SIG-M5 treated with dmso at 0.1 percent for 504 hours (cell line): ENCODE measurements around the gene TAF1A.
A peak's percentile ranks its signal among the peaks of the same experiment; 100 is the strongest.

Experiments
- DNase-seq: peaks from one replicate; lab custom pipeline; 2025; ENCODE audit not compliant: unreplicated experiment; lab: John Stamatoyannopoulos, UW

TAF1A gene

DNA sequence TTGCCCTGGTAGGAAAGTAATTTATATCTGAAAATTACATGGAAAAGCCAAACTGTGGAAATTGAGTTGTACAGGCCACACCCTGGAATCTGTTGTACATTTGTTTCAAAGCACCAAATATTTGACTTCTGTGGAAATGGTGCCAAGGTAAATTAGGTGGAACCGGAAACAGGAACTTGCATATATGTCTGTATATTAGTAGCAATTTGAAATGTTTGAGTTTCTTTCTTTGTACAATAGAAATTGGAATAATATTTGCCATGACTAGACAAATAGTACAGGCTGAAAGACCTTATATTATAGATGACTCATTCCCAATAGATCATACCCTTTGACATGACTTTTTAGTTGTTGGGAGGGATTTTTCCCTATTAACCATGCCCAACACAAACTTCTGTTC is 10.5 kb upstream of the TAF1A start:
- DNase-seq = no peak

- no peak for DNase-seq
These were observed 7.0 kb upstream of the TAF1A start for GRCh38 chr1:222596696-222597095.

DNA sequence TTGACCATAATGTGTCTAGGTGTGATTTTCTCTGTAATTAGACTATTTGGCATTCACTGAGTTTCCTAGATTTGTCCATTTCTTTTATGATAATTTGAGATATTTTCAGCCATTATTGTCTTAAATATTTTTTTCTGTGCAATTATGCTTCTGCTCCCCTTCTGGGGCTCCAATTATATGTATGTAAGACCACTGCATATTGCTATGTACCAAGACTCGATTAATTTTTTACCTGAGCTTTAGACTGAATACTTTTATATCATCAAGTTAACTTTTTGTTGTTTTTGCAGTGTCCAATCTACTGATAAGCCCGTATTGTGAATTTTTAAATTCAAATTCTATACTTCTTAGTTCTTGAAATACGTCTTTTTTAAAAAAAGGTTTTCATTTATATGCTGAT is 5.1 kb upstream of the TAF1A start:
- no peak for DNase-seq

DNA sequence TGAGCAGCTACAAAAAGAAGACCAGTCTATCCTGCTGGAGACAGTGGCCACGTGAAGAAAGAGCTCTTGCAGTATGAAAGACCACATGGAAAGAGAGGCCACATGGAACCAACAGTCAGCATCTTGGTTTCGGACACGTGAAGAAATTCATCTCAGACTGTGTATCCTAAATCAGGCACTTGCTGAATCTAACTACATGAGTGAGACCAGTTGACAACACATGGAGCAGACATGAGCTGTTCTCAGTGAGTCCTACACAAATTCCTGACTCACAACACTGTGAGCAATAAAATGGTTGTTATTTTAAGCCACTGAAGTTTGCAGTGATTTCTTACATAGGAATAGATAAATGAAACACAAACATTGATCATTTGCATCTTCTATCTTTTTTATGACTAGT is 2.4 kb upstream of the TAF1A start:
- no peak for DNase-seq

DNA sequence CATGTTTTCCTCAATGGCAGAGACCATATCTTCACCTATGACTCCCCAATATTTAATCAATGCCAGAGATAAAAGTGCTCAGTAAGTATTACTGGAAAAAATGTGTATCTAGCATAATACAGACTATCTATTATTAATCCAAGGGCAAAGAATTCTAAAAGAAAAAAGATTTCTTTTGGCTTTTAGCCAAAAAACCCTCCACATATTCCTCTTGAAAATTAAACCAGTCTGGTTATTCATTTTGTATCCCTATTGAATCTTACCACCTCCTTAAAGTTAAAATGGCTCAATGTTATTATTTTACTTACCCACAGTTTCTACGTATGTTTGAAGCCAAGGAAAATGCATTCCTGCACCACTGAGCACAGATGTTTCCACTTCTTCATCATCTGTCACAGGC is 1.6 kb downstream of the TAF1A start:
- DNase-seq = no peak

- no peak for DNase-seq
These were observed 2.9 kb downstream of the TAF1A start for GRCh38 chr1:222586842-222587241.

DNA sequence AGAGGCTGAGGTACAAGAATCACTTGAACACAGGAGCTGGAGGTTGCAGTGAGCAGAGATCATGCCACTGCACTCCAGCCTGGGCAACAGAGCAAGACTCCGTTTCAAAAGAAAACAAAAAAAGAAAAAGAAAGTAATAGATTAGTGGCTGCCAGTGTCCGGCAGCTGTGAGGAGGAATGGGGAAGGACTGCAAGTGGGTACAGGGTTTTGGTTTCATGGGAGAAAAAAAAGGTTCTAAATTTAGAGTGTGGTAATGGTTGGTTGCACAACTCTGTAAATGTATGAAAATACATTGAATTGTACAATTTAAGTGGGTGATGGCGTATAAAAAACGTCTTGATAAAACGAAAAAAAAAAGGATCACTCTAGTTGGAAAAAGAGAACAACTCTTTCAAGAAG is 6.7 kb downstream of the TAF1A start:
- DNase-seq = peak; percentile 91

GRCh38 chr1:222582099-222582774 is 7.5 kb downstream of the TAF1A start:
- no peak for DNase-seq

DNA sequence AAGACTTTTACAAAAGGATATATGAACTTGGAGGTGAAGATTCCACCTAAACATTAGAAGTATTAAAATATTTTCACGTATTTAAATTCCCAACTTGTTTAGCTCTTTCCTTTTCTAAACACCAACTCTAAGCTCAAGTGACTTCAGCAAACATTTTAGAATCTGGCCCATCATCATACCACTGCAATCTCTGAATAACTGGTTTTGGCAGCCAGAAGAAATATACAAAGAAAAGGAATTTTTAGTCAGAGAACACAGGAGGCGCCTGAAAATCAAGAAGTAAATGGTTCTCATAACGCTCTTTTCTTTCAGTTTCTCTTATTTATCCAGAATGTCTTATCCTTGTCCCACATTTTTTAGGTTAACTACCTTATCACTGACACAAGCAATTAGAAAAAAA is 10.4 kb downstream of the TAF1A start:
- DNase-seq = no peak

DNA sequence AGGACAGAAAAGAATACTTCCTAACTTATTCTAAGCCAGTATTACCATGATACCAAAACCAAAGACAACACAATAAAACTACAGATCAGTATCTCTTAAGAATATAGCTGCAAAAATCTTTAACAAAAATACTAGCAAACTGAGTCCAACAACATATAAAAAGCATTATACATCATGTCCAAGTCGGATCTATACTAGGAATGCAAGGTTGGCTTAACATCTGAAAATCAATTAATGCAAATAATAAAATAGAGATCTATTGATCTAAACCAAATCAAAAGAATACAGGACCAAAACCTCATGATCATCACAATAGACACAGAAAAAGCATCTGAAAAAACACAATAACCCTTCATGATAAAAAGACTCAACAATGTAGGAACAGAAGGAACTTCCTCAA is 18.9 kb downstream of the TAF1A start:
- no peak for DNase-seq

DNA sequence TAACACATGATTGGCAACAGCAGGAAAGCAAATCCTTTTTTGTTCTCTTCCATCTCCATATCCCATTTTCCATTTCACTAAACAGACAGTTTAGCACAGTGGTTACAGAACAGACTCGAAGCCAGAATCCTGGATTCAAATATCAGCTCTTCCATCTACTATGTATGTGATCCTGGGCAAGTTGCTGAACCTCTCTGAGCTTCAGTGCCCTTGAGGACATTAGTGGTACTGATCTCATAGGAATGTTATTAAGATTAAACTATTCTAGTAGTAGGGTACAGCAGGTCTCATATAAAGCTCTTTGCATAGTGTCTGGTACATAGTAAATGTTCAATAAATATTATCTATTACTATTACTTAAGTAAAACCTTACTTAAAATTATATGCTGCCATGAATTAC is 28.1 kb downstream of the TAF1A start:
- DNase-seq = no peak

- DNase-seq = no peak
These were observed 32.2 kb downstream of the TAF1A start for GRCh38 chr1:222557574-222557973.

- no peak for DNase-seq
These were observed 32.6 kb downstream of the TAF1A start for GRCh38 chr1:222557148-222557547.

GRCh38 chr1:222555992-222556615 is 33.6 kb downstream of the TAF1A start:
- DNase-seq = no peak

- no peak for DNase-seq
These were observed 35.6 kb downstream of the TAF1A start for GRCh38 chr1:222554177-222554576.

- no peak for DNase-seq
These were observed 36.9 kb downstream of the TAF1A start for GRCh38 chr1:222552882-222553281.

- no peak for DNase-seq
These were observed 41.6 kb downstream of the TAF1A start, which contains the start of gene HHIPL2 for GRCh38 chr1:222547944-222548671. Gene HHIPL2, minus strand, starts transcription at chr1:222548104. Its CDS starts 60 bp downstream, at chr1:222548044.

GRCh38 chr1:222547260-222547614 is 42.5 kb downstream of the TAF1A start:
- no peak for DNase-seq

DNA sequence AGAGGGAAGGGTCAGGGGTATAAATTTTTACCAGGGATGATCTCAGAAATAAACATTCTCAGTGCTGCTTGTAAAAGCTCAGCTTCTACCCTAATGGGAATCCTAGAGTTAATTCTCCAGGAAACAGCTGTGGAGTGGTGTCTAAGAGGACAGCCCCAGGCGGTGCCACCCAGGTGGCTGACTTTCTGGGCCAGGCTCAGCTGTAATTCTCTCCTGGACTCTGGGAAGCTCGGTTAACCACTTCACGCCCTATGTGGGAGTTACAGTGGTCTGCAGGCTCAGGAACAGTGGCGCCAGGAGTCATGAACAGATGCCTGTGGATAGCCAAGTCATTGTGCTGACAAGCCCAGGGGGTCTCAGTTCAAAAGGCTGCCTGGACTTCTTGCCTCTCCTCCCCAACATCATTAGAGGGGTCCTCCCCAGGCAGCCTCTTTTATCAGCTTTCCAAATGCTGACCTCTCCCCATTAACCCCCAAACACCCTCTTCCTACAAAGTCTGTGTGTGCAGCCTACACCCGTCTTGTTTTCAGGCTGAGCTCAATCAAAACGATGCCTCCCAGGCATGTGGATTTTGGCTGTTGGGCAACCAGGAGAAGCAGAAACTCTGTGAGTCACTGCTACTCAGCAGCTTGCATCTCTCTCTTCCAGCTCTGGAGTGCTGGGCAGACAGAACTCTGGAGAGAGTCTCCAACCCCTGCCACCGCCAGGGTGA is 43.0 kb downstream of the TAF1A start:
- peak; percentile 30 for DNase-seq

DNA sequence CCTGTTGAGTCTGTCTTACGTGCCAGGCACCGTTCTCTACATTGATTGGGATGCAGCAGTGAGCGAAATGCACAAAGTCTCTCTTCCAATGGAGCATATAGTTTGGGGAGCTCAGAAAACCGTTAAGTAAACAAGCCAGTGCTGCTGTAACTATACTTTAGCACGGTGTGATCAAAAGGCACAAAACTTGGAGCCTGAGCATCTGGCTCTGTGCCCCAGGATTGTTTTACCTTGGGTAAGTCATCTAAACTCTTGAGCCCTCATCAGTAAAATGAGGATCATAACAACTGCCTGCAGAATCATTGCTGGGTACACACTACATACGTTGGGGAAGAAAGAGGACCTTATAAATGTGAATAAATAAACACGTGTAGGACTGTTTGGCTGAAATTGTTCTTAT is 43.6 kb downstream of the TAF1A start:
- no peak for DNase-seq

- DNase-seq = no peak
These were observed 45.9 kb downstream of the TAF1A start for GRCh38 chr1:222543817-222544216.

DNA sequence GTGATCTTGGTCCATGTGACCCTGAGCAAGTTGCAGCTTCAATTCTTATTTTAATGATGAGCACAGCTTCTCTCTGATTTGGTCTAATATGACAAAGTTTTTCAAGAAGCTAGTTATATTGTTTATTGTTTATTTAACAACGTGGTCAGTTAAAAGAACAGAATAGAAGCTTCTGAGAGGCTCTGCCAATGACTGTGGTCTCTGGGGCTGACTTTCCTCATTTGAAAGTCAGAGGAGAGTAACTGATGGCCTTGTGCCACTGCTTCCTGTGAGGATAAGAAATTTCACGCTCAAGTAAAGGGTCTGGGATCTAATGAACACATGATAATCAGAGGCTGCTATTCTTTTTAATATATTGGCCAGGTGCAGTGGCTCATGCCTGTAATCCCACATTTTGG is 49.1 kb downstream of the TAF1A start:
- no peak for DNase-seq
